GM12878 (cell line): Measurements from ENCODE around the gene RGS12. TPM values are rescaled to one million over a fixed set of nuclear protein-coding genes. Genes with fewer than 3 reads are reported as not detected.

Source experiments
- ATAC-seq: fragments of 200-7000 bp; cut with Tn5 transposase; 3 replicates; pipeline ENCODE4 v1.9.1; 2020; ENCODE audit warnings: mild to moderate bottlenecking, moderate library complexity
- BruUV-seq: library from RNA; stranded (reverse); fragments of 400-500 nt; replicated peaks from 2 replicates; lab custom pipeline; 2021; lab: Mats Ljungman, UMichigan
- CTCF ChIA-PET: fragments of 300-600 bp; sonication (Branson Sonifier 250); formaldehyde crosslinking; extraction: SDS; loops from one replicate; lab custom pipeline; 2021; ENCODE audit warnings: inconsistent platforms; lab: Yijun Ruan, JAX
- POLR2A ChIA-PET: fragments of 350-600 bp; formaldehyde crosslinking; extraction: SDS; loops from one replicate; lab custom pipeline; 2021; ENCODE audit warnings: inconsistent platforms; lab: Charles Lee
- RAD21 ChIA-PET: fragments of 300-600 bp; sonication (Branson Sonifier 250); formaldehyde crosslinking; loops from one replicate; lab custom pipeline; 2023; ENCODE audit warnings: antibody characterized with exemption; ENCODE audit not compliant: unreplicated experiment; lab: Charles Lee
- SMC1A ChIA-PET: fragments of 300-600 bp; sonication (Branson Sonifier 250); formaldehyde crosslinking; loops from one replicate; lab custom pipeline; 2023; ENCODE audit not compliant: unreplicated experiment, uncharacterized antibody; lab: Charles Lee
- DNase-seq: peaks from one replicate; pipeline ENCODE4 v3.0.0-alpha.2; 2011; ENCODE audit warnings: low read depth, low spot score
- FAIRE-seq: peaks from 3 replicates; lab custom pipeline; 2011; peaks lifted over from hg19 to GRCh38; lab: Jason Lieb, UNC
- H2AFZ ChIP-seq: 2 replicates; pipeline ENCODE4 v1.6.0; 2011; ENCODE audit warnings: low read depth, low read length, control low read depth; ENCODE audit not compliant: control insufficient read depth
- H3K27ac ChIP-seq: 2 replicates; pipeline ENCODE4 v1.5.1; 2011; ENCODE audit warnings: control low read depth; ENCODE audit not compliant: control insufficient read depth, insufficient read depth
- H3K27me3 ChIP-seq, 2 experiments: replicated peaks in 1 of 2; 2 replicates each; pipeline versions ENCODE4 v1.6.0 to v1.6.1; 2011; ENCODE audit warnings: low read length in 1 of 2; ENCODE audit not compliant: control insufficient read depth in 2 of 2, insufficient read depth in 2 of 2
- H3K36me3 ChIP-seq, 2 experiments: 2 replicates each; pipeline ENCODE4 v1.5.1; 2011; ENCODE audit warnings: low read length in 1 of 2; ENCODE audit not compliant: control insufficient read depth in 2 of 2, insufficient read depth in 2 of 2
- H3K4me1 ChIP-seq: 2 replicates; pipeline ENCODE4 v1.6.1; 2011; ENCODE audit warnings: mild to moderate bottlenecking, low read length, moderate library complexity, mixed read lengths; ENCODE audit not compliant: control insufficient read depth, insufficient read depth
- H3K4me2 ChIP-seq: 2 replicates; pipeline ENCODE4 v1.6.0; 2011; ENCODE audit warnings: control low read depth; ENCODE audit not compliant: control insufficient read depth, insufficient read depth
- H3K4me3 ChIP-seq: fragments of 200-600 bp; sonication (generic); 2 replicates; pipeline ENCODE4 v1.5.1; 2016
- H3K79me2 ChIP-seq: 2 replicates; pipeline ENCODE4 v1.6.0; 2011; ENCODE audit warnings: low read length; ENCODE audit not compliant: control insufficient read depth, insufficient read depth
- H3K9ac ChIP-seq: 2 replicates; pipeline ENCODE4 v1.8.0; 2011; ENCODE audit warnings: low read length, control low read depth, mixed read lengths; ENCODE audit not compliant: control insufficient read depth, insufficient read depth
- H3K9me3 ChIP-seq: replicated peaks from 3 replicates; pipeline ENCODE4 v1.5.1; 2011; ENCODE audit warnings: mild to moderate bottlenecking, low read length; ENCODE audit not compliant: control insufficient read depth, insufficient read depth
- H4K20me1 ChIP-seq: 2 replicates; pipeline ENCODE4 v1.6.0; 2011; ENCODE audit not compliant: control insufficient read depth, insufficient read depth
- CTCF ChIP-seq, 3 experiments: IDR thresholded peaks in 2 of 3; conservative IDR thresholded peaks in 1 of 3; 2 replicates each; pipeline ENCODE4 v1.5.1; 2011; ENCODE audit warnings: low read depth in 3 of 3, low read length in 3 of 3, mild to moderate bottlenecking in 3 of 3, control low read depth in 2 of 3, moderate library complexity in 2 of 3, inconsistent platforms in 1 of 3, mixed read lengths in 1 of 3; ENCODE audit not compliant: control insufficient read depth in 2 of 3, insufficient read depth in 1 of 3; ENCODE audit errors: extremely low read depth in 1 of 3
- ZBTB11 ChIP-seq: fragments of 450-650 bp; formaldehyde crosslinking; IDR thresholded peaks from 2 replicates; pipeline ENCODE4 v1.5.0; 2022; ENCODE audit warnings: mild to moderate bottlenecking, missing genetic modification characterization
- WGBS: methylation state at CpG from one replicate; pipeline ENCODE4 v1.1.6; 2016; ENCODE audit warnings: low lambda C conversion rate; ENCODE audit not compliant: insufficient replicate concordance, insufficient coverage; ENCODE audit errors: missing lambda C conversion rate; 5-methylcytosine and 5-hydroxymethylcytosine counted together
- in situ Hi-C: fragments of 300-500 bp; cut with MboI; formaldehyde crosslinking; loops from 9 replicates; pipeline ENCODE4 v1.14.3; 2018; ENCODE audit warnings: mixed read lengths
- intact Hi-C: fragments of 100-400 bp; cut with micrococcal nuclease; formaldehyde crosslinking; loops from one replicate; pipeline ENCODE4 v1.14.2; 2022; ENCODE audit not compliant: unreplicated experiment
- polyA plus RNA-seq, 11 experiments: library from polyadenylated mRNA; depleted of rRNA in 4 of 11; unstranded in 6 of 11; stranded (reverse) in 5 of 11; fragments of >200 nt; fragmentation: Nextera tagmentation in 4 of 11; fragmentation: Illumina TruSeq in 1 of 11; extraction: Ambion mirVana in 4 of 11; extraction: Trizol in 1 of 11; gene quantifications; 1 replicate in 1 of 11; 2 replicates in 10 of 11; pipeline versions ENCODE4 v1.2.1 to v1.2.3, GENCODE V29; 2011 to 2016; ENCODE audit warnings: inconsistent platforms in 2 of 11, missing spikeins in 2 of 11, low read depth in 1 of 11
- total RNA-seq, 4 experiments: library from RNA; depleted of rRNA in 3 of 4; stranded (reverse); fragments of >200 nt in 3 of 4; fragmentation: Illumina TruSeq in 1 of 4; extraction: Trizol in 1 of 4; gene quantifications; 2 replicates each; pipeline versions ENCODE4 v1.2.1 to v1.2.3, GENCODE V29; 2013 to 2021

RGS12 gene
- total and polyA plus RNA-seq, 10 of the 15 experiments (the other 5 are each of a cell fraction or from before 2014, with no cell fraction given): 0.02 to 2.2 (median 0.73) TPM

GRCh38 chr4:3340700-3341083, 47.9 kb downstream of the RGS12 start:
- no TSS peak for BruUV-seq
- 51% methylated on average over 16 of the region's 16 CpGs for WGBS
- H3K4me3 ChIP-seq: no peak overlapping the region
- H2AFZ ChIP-seq: no peak overlapping the region
- no peaks in the 10 kb centered on the region for H3K79me2 ChIP-seq
- SMC1A ChIA-PET: no interaction called here
- POLR2A ChIA-PET: no interaction called here
- no peaks in the 10 kb centered on the region for H3K9me3 ChIP-seq
- FAIRE-seq (no peak), ATAC-seq (no peak), DNase-seq (no peak)
- no peaks in the 10 kb centered on the region for H4K20me1 ChIP-seq
- H3K36me3 ChIP-seq: no peaks in the 10 kb centered on the region
- intact Hi-C loops (no loop called here), in situ Hi-C loops (no loop called here)
- H3K9ac ChIP-seq: no peak overlapping the region
- H3K4me1 ChIP-seq: no peaks in the 10 kb centered on the region
- CTCF ChIA-PET: no interaction called here
- H3K27ac ChIP-seq: no peak overlapping the region
- RAD21 ChIA-PET: no interaction called here
- H3K27me3 ChIP-seq: no peaks in the 10 kb centered on the region
- no peak for TF ChIP-seq ZBTB11 (CRISPR knock-in tag)
- peak in 2 of 3 experiments; percentile 13 to 14; a peak in 2 of 6 replicates for TF ChIP-seq CTCF (IDR thresholded peaks at IDR 0.05 in 2 of 3, conservative IDR thresholded peaks at IDR 0.05 in 1 of 3; ENCODE audit: control insufficient read depth in 2 of 3, extremely low read depth in 1 of 3, insufficient read depth in 1 of 3, low read depth in 3 of 3, low read length in 3 of 3)
- H3K4me2 ChIP-seq: no peak overlapping the region
